Transverse colon (tissue), 4 donors: ENCODE results near the gene SPON2. TPM values are rescaled to one million over a fixed set of nuclear protein-coding genes. Genes with fewer than 3 reads are reported as not detected.

Experiments
- DNase-seq: peaks from one replicate; pipeline ENCODE4 v3.0.0-alpha.2; 2019
- H3K27ac ChIP-seq, 4 donors: fragments of 200-600 bp; sonication (generic); 2 replicates each; pipeline ENCODE4 v1.5.1; 2016 to 2018; ENCODE audit warnings: inconsistent platforms in 4 of 4
- H3K27me3 ChIP-seq: fragments of 200-600 bp; sonication (generic); 2 replicates; pipeline ENCODE4 v1.5.1; 2017; ENCODE audit warnings: inconsistent platforms
- H3K36me3 ChIP-seq, 4 donors: fragments of 200-600 bp; sonication (generic); 2 replicates each; pipeline ENCODE4 v1.5.1; 2017 to 2019; ENCODE audit warnings: inconsistent platforms in 4 of 4
- H3K4me1 ChIP-seq, 4 donors: fragments of 200-600 bp; sonication (generic); 2 replicates each; pipeline ENCODE4 v1.5.1; 2017 to 2020; ENCODE audit warnings: inconsistent platforms in 4 of 4
- H3K4me3 ChIP-seq, 4 donors: fragments of 200-600 bp; sonication (generic); 1 replicate in 1 of 4; 2 replicates in 3 of 4; pipeline versions ENCODE4 v1.5.1 to v1.6.1; 2017 to 2019; ENCODE audit warnings: inconsistent platforms in 4 of 4
- H3K9me3 ChIP-seq, 2 donors: fragments of 200-600 bp; sonication (generic); 2 replicates each; pipeline ENCODE4 v1.5.1; 2017 to 2019; ENCODE audit warnings: inconsistent platforms in 2 of 2
- CTCF ChIP-seq, 5 experiments: fragments of 200-600 bp in 3 of 5; fragments of 450-650 bp in 2 of 5; sonication (generic) in 3 of 5; IDR thresholded peaks; 1 replicate in 2 of 5; 2 replicates in 3 of 5; pipeline ENCODE4 v1.5.1; 2016 to 2017; ENCODE audit warnings: antibody characterized with exemption in 5 of 5, inconsistent platforms in 3 of 5, mild to moderate bottlenecking in 2 of 5, moderate library complexity in 1 of 5
- EP300 ChIP-seq: sonication (generic); formaldehyde crosslinking; IDR thresholded peaks from one replicate; pipeline ENCODE4 v1.6.1; 2017; ENCODE audit warnings: antibody characterized with exemption, low read depth
- POLR2A ChIP-seq: fragments of 450-650 bp; IDR thresholded peaks from one replicate; pipeline ENCODE4 v1.6.1; 2016; ENCODE audit warnings: antibody characterized with exemption, mild to moderate bottlenecking, moderate library complexity
- POLR2AphosphoS5 ChIP-seq, 3 donors: sonication (generic); formaldehyde crosslinking; IDR thresholded peaks; one replicate each; pipeline ENCODE4 v1.6.1; 2016; ENCODE audit warnings: antibody characterized with exemption in 3 of 3
- WGBS, 2 donors: methylation state at CpG; one replicate each; pipeline ENCODE4 v1.1.5; 2018; ENCODE audit warnings: low coverage in 1 of 2; 5-methylcytosine and 5-hydroxymethylcytosine counted together
- in situ Hi-C, 4 donors: fragments of 200-750 bp; cut with MboI; loops; one replicate each; pipeline versions ENCODE4 v1.15.0 to v1.15.1; 2017; ENCODE audit warnings: low sequenced_read_pairs in 3 of 4, low pct_ligation_motif_present in 1 of 4, low pct_unique_long_range_greater_than_20kb in 1 of 4
- intact Hi-C: fragments of 100-400 bp; cut with DNase I; formaldehyde crosslinking; loops from one replicate; pipeline ENCODE4 v1.15.1; 2023; ENCODE audit warnings: low total_unique reads
- total RNA-seq, 4 donors: library from RNA; depleted of rRNA; stranded (reverse); fragments of >200 nt; gene quantifications; one replicate each; pipeline ENCODE4 v1.1.0, GENCODE V29; 2016

The SPON2 gene
- 100 to 1,000 TPM in 1 of 4 donors, 10 to 100 TPM in 3; 45.4 to 127 (median 53.1) TPM for total RNA-seq

- H3K9me3 ChIP-seq = no peaks in the 10 kb centered on the region
- peak within 1 kb of the TSS; percentile 17 to 38 (median 28) for H3K4me3 ChIP-seq
- peak within 1 kb of the TSS; percentile 75 to 88 (median 76) for H3K27ac ChIP-seq
- TF ChIP-seq POLR2A (peak; percentile 34), EP300 (no peak)
- no peaks in the 10 kb centered on the region for H3K36me3 ChIP-seq
- peaks cover 50% of the 10 kb centered on the region for H3K27me3 ChIP-seq
- DNase-seq = no peak
- intact Hi-C loops = no loop called here
- in situ Hi-C loops = loop anchor here in 2 of 4 donors (25.0 kb wide), 1 partner anchor 90 kb away; no protein-coding TSS in a partner anchor
- H3K4me1 ChIP-seq = peaks cover 9 to 36% (median 34%) of the 10 kb centered on the region in 4 donors
- WGBS, 2 donors = 2 to 15% methylated on average over 14 to 54 of the region's 54 CpGs
Observed at GRCh38 chr4:1172228-1172851, at the start of gene SPON2. TSS of gene SPON2 (minus strand) at chr4:1172583.

GRCh38 chr4:1221155-1221870, 48.9 kb upstream of the SPON2 start:
- no peak for DNase-seq
- whole genome bisulfite sequencing, 2 donors = 88 to 93% methylated on average over 11 to 33 of the region's 33 CpGs
- H3K4me3 ChIP-seq = no peak overlapping the region
- no peak for TF ChIP-seq POLR2A
- no peak for TF ChIP-seq POLR2AphosphoS5 (IDR thresholded peaks at IDR 0.05)
- TF ChIP-seq EP300 = no peak
- no peak for TF ChIP-seq CTCF (IDR thresholded peaks at IDR 0.05)
- no peak overlapping the region for H3K27ac ChIP-seq
- no peaks in the 10 kb centered on the region for H3K9me3 ChIP-seq
- H3K27me3 ChIP-seq = no peaks in the 10 kb centered on the region
- peaks cover 0 to 26% (median 6%) of the 10 kb centered on the region in 4 donors for H3K36me3 ChIP-seq
- in situ Hi-C loops (no loop called here), intact Hi-C loops (no loop called here)
- H3K4me1 ChIP-seq = peaks cover 0 to 9% (median 5%) of the 10 kb centered on the region in 4 donors

GRCh38 chr4:1220566-1220965, 48.2 kb upstream of the SPON2 start:
- intact Hi-C loops (no loop called here), in situ Hi-C loops (no loop called here)
- no peaks in the 10 kb centered on the region for H3K9me3 ChIP-seq
- TF ChIP-seq POLR2AphosphoS5 (IDR thresholded peaks at IDR 0.05) (no peak), EP300 (no peak), CTCF (IDR thresholded peaks at IDR 0.05) (no peak), POLR2A (no peak)
- DNase-seq = no peak
- no peak overlapping the region for H3K4me3 ChIP-seq
- H3K4me1 ChIP-seq = peaks cover 0 to 9% (median 5%) of the 10 kb centered on the region in 4 donors
- H3K27ac ChIP-seq = no peak overlapping the region
- peaks cover 0 to 31% (median 6%) of the 10 kb centered on the region in 4 donors for H3K36me3 ChIP-seq
- 92 to 94% methylated on average over 5 to 16 of the region's 16 CpGs for WGBS, 2 donors
- no peaks in the 10 kb centered on the region for H3K27me3 ChIP-seq

- TF ChIP-seq CTCF (IDR thresholded peaks at IDR 0.05) (no peak), EP300 (no peak), POLR2A (no peak), POLR2AphosphoS5 (IDR thresholded peaks at IDR 0.05) (no peak)
- Histone ChIP-seq H3K36me3 (peaks cover 0 to 30% (median 4%) of the 10 kb centered on the region in 4 donors), H3K27ac (peak overlapping the region in 3 of 4 donors; percentile 28 to 57 (median 40)), H3K4me3 (no peak overlapping the region), H3K4me1 (peaks cover 0 to 9% (median 5%) of the 10 kb centered on the region in 4 donors), H3K9me3 (no peaks in the 10 kb centered on the region), H3K27me3 (no peaks in the 10 kb centered on the region)
- in situ Hi-C loops = no loop called here
- DNase-seq = no peak
- intact Hi-C loops = no loop called here
- WGBS, 2 donors = 85 to 93% methylated on average over 6 to 7 of the region's 7 CpGs
Observed at GRCh38 chr4:1219566-1219950, 47.2 kb upstream of the SPON2 start.
